H1 (cell line): ENCODE measurements around the gene ECI1. TPM values are rescaled to one million over a fixed set of nuclear protein-coding genes. Genes with fewer than 3 reads are reported as not detected.

Experiments
- CTCF ChIA-PET: fragments of 300-600 bp; sonication (Branson Sonifier 250); formaldehyde crosslinking; loops from one replicate; lab custom pipeline; 2021; ENCODE audit not compliant: partially characterized antibody; lab: Charles Lee
- POLR2A ChIA-PET: fragments of 300-600 bp; sonication (Branson Sonifier 250); formaldehyde crosslinking; loops from one replicate; lab custom pipeline; 2021; ENCODE audit warnings: inconsistent platforms; ENCODE audit not compliant: partially characterized antibody; lab: Charles Lee
- DNase-seq, 2 experiments: peaks; one replicate each; pipeline versions ENCODE4 v3.0.0 to v3.0.0-alpha.2; 2010 to 2022; ENCODE audit warnings: low spot score in 2 of 2, low read depth in 1 of 2, mixed read lengths in 1 of 2
- FAIRE-seq: peaks from 2 replicates; lab custom pipeline; 2011; peaks lifted over from hg19 to GRCh38; lab: Jason Lieb, UNC
- H2AFZ ChIP-seq: 2 replicates; pipeline ENCODE4 v1.8.1; 2012; ENCODE audit warnings: low read length, inconsistent platforms
- H2AK5ac ChIP-seq: 2 replicates; pipeline ENCODE4 v1.6.1; 2013; ENCODE audit warnings: low read depth, low read length
- H2BK120ac ChIP-seq: replicated peaks from 2 replicates; pipeline ENCODE3; 2013; ENCODE audit warnings: low read depth, low read length, inconsistent platforms
- H2BK12ac ChIP-seq: 2 replicates; pipeline ENCODE4 v1.6.1; 2013; ENCODE audit warnings: low read depth, low read length
- H2BK15ac ChIP-seq: 2 replicates; pipeline ENCODE4 v1.6.1; 2013; ENCODE audit warnings: low read length
- H2BK20ac ChIP-seq: 2 replicates; pipeline ENCODE4 v1.6.1; 2013; ENCODE audit warnings: low read length
- H2BK5ac ChIP-seq: 2 replicates; pipeline ENCODE4 v1.6.1; 2013; ENCODE audit warnings: low read depth, low read length
- H3K14ac ChIP-seq: 2 replicates; pipeline ENCODE4 v1.6.1; 2013; ENCODE audit warnings: inconsistent platforms; ENCODE audit not compliant: insufficient read length
- H3K18ac ChIP-seq: 2 replicates; pipeline ENCODE4 v1.6.1; 2013; ENCODE audit warnings: low read length; ENCODE audit errors: extremely low read depth
- H3K23ac ChIP-seq: 2 replicates; pipeline ENCODE4 v1.6.1; 2013; ENCODE audit warnings: inconsistent platforms; ENCODE audit not compliant: insufficient read length
- H3K23me2 ChIP-seq: 2 replicates; pipeline ENCODE4 v1.6.1; 2013; ENCODE audit warnings: low read depth, low read length
- H3K27ac ChIP-seq: 2 replicates; pipeline ENCODE4 v1.6.1; 2011; ENCODE audit warnings: low read depth, low read length, inconsistent platforms
- H3K27me3 ChIP-seq, 4 experiments: replicated peaks in 1 of 4; 1 replicate in 1 of 4; 2 replicates in 3 of 4; pipeline versions ENCODE4 v1.6.1 to v1.8.1; 2011 to 2013; ENCODE audit warnings: low read length in 3 of 4, mild to moderate bottlenecking in 3 of 4, inconsistent platforms in 2 of 4, mixed read lengths in 2 of 4, moderate library complexity in 1 of 4; ENCODE audit not compliant: control insufficient read depth in 3 of 4, insufficient read depth in 3 of 4; ENCODE audit errors: extremely low read depth in 1 of 4
- H3K36me3 ChIP-seq, 4 experiments: 2 replicates each; pipeline versions ENCODE4 v1.6.1 to v1.8.1; 2011 to 2013; ENCODE audit warnings: mild to moderate bottlenecking in 4 of 4, low read length in 3 of 4, moderate library complexity in 2 of 4, control low read depth in 1 of 4, inconsistent platforms in 1 of 4; ENCODE audit not compliant: insufficient read depth in 4 of 4, control insufficient read depth in 2 of 4
- H3K4ac ChIP-seq: replicated peaks from 2 replicates; pipeline ENCODE3; 2013; ENCODE audit warnings: low read length, low read depth, mixed read lengths, inconsistent platforms; ENCODE audit not compliant: insufficient read length
- H3K4me1 ChIP-seq, 4 experiments: replicated peaks in 1 of 4; 1 replicate in 1 of 4; 2 replicates in 3 of 4; pipeline versions ENCODE4 v1.6.1 to v1.8.1; 2011 to 2013; ENCODE audit warnings: low read length in 3 of 4, inconsistent platforms in 2 of 4, mixed read lengths in 1 of 4; ENCODE audit not compliant: insufficient read depth in 4 of 4, control insufficient read depth in 3 of 4
- H3K4me2 ChIP-seq, 2 experiments: 2 replicates each; pipeline versions ENCODE4 v1.6.1 to v1.8.1; 2011 to 2013; ENCODE audit warnings: low read depth in 2 of 2, low read length in 2 of 2, control low read depth in 1 of 2, inconsistent platforms in 1 of 2, mild to moderate bottlenecking in 1 of 2; ENCODE audit not compliant: insufficient read depth in 1 of 2
- H3K4me3 ChIP-seq, 4 experiments: fragments of 200-600, 300-600 bp in 1 of 4; sonication (generic), shearing (Covaris generic), sonication (Bioruptor Twin) in 1 of 4; 2 replicates each; pipeline versions ENCODE4 v1.5.1 to v1.8.1; 2011 to 2016; ENCODE audit warnings: low read length in 4 of 4, low read depth in 3 of 4, control low read depth in 2 of 4, inconsistent platforms in 2 of 4, mild to moderate bottlenecking in 2 of 4, mixed read lengths in 1 of 4, moderate library complexity in 1 of 4; ENCODE audit not compliant: insufficient read depth in 2 of 4; ENCODE audit errors: extremely low read depth in 1 of 4
- H3K56ac ChIP-seq: replicated peaks from 2 replicates; pipeline ENCODE3; 2013; ENCODE audit warnings: low read depth, mild to moderate bottlenecking, mixed read lengths, low read length, inconsistent platforms; ENCODE audit not compliant: insufficient read length
- H3K79me1 ChIP-seq: 2 replicates; pipeline ENCODE4 v1.6.1; 2013; ENCODE audit warnings: low read depth, low read length, control low read depth
- H3K79me2 ChIP-seq, 2 experiments: 2 replicates each; pipeline versions ENCODE4 v1.6.1 to v1.8.1; 2012 to 2013; ENCODE audit warnings: low read length in 2 of 2, mild to moderate bottlenecking in 2 of 2, inconsistent platforms in 1 of 2; ENCODE audit not compliant: insufficient read depth in 2 of 2, control insufficient read depth in 1 of 2
- H3K9ac ChIP-seq, 4 experiments: replicated peaks in 1 of 4; 1 replicate in 1 of 4; 2 replicates in 3 of 4; pipeline versions ENCODE4 v1.6.1 to v1.8.1; 2011 to 2013; ENCODE audit warnings: low read depth in 3 of 4, low read length in 3 of 4, control low read depth in 2 of 4, mild to moderate bottlenecking in 2 of 4, moderate library complexity in 2 of 4, inconsistent platforms in 1 of 4; ENCODE audit errors: extremely low read depth in 1 of 4
- H3K9me3 ChIP-seq, 2 experiments: 2 replicates each; pipeline versions ENCODE4 v1.6.1 to v1.8.1; 2012 to 2013; ENCODE audit warnings: mild to moderate bottlenecking in 2 of 2, moderate library complexity in 2 of 2, control low read depth in 1 of 2, inconsistent platforms in 1 of 2, low read depth in 1 of 2, low read length in 1 of 2, mixed read lengths in 1 of 2; ENCODE audit not compliant: insufficient read depth in 2 of 2
- H4K20me1 ChIP-seq, 2 experiments: replicated peaks in 1 of 2; 2 replicates each; pipeline versions ENCODE3 to v1.8.1; 2011 to 2013; ENCODE audit warnings: inconsistent platforms in 2 of 2, low read length in 2 of 2, mild to moderate bottlenecking in 1 of 2; ENCODE audit not compliant: insufficient read depth in 2 of 2, control insufficient read depth in 1 of 2
- H4K5ac ChIP-seq: 2 replicates; pipeline ENCODE4 v1.6.1; 2013; ENCODE audit warnings: low read length, low read depth, mixed read lengths, inconsistent platforms; ENCODE audit not compliant: insufficient read length
- H4K8ac ChIP-seq: 2 replicates; pipeline ENCODE4 v1.8.0; 2013; ENCODE audit warnings: mild to moderate bottlenecking, moderate library complexity, low read length, inconsistent platforms; ENCODE audit not compliant: insufficient read depth; ENCODE audit errors: extremely low read depth
- H4K91ac ChIP-seq: replicated peaks from 2 replicates; pipeline ENCODE3; 2013; ENCODE audit warnings: low read length, mixed read lengths, inconsistent platforms; ENCODE audit not compliant: insufficient read length
- ATF2 ChIP-seq: IDR thresholded peaks from 2 replicates; pipeline ENCODE4 v1.6.1; 2012; ENCODE audit warnings: low read length, inconsistent platforms
- GABPA ChIP-seq: IDR thresholded peaks from 2 replicates; pipeline ENCODE4 v1.6.1; 2011; ENCODE audit warnings: mild to moderate bottlenecking, low read length, moderate library complexity, borderline replicate concordance; ENCODE audit not compliant: insufficient read depth
- TEAD4 ChIP-seq: IDR thresholded peaks from 2 replicates; pipeline ENCODE4 v1.6.1; 2012; ENCODE audit warnings: low read depth, low read length, inconsistent platforms, mixed read lengths
- WGBS, 2 experiments: shearing (Covaris generic) in 1 of 2; methylation state at CpG; one replicate each; pipeline versions ENCODE4 v1.1.6 to v1.1.7; 2013 to 2015; ENCODE audit warnings: low lambda C conversion rate in 2 of 2, mixed read lengths in 2 of 2, inconsistent platforms in 1 of 2, low coverage in 1 of 2, missing lambda C conversion rate in 1 of 2; ENCODE audit not compliant: insufficient replicate concordance in 2 of 2, insufficient coverage in 1 of 2, insufficient read length in 1 of 2; ENCODE audit errors: extremely low coverage in 1 of 2, missing lambda C conversion rate in 1 of 2; 5-methylcytosine and 5-hydroxymethylcytosine counted together
- polyA plus RNA-seq, 7 experiments: library from polyadenylated mRNA; depleted of rRNA in 3 of 7; stranded (reverse) in 5 of 7; unstranded in 2 of 7; fragments of >200 nt in 5 of 7; fragments of 200-250 nt in 2 of 7; gene quantifications; 1 replicate in 5 of 7; 2 replicates in 1 of 7; 4 replicates in 1 of 7; pipeline versions ENCODE4 v1.2.1 to v1.2.3, GENCODE V29; 2011 to 2013; ENCODE audit warnings: missing spikeins in 2 of 7, mixed read lengths in 2 of 7
- total RNA-seq: library from RNA; stranded (reverse); fragmentation: NEBNext Ultra II Directional; extraction: Animal tissue kit (Norgen Biotek cat#: 25700); gene quantifications from 2 replicates; pipeline ENCODE4 v1.2.1, GENCODE V29; 2021

Gene ECI1
- total and polyA plus RNA-seq, 2 of the 8 experiments (the other 6 are each of a cell fraction or from before 2014, with no cell fraction given) = 79.5 to 151 TPM

GRCh38 chr16:2280461-2280860, 29.1 kb upstream of the ECI1 start:
- Histone ChIP-seq H3K4ac (no peak overlapping the region), H4K5ac (no peak overlapping the region), H3K79me1 (no peaks in the 10 kb centered on the region), H3K4me3 (no peak overlapping the region), H2BK15ac (no peak overlapping the region), H2BK20ac (no peak overlapping the region), H2BK5ac (no peak overlapping the region), H3K23ac (no peak overlapping the region), H3K79me2 (no peaks in the 10 kb centered on the region), H3K4me1 (no peaks in the 10 kb centered on the region; a peak in 1 of 7 replicates), H2AK5ac (no peak overlapping the region), H3K9me3 (no peaks in the 10 kb centered on the region), H3K27me3 (no peaks in the 10 kb centered on the region), H3K36me3 (no peaks in the 10 kb centered on the region), H4K91ac (no peak overlapping the region), H3K23me2 (no peaks in the 10 kb centered on the region), H2BK120ac (no peak overlapping the region), H4K8ac (no peak overlapping the region), H3K18ac (no peak overlapping the region), H2AFZ (no peak overlapping the region), H3K14ac (no peak overlapping the region), H3K27ac (no peak overlapping the region), H3K4me2 (no peak overlapping the region), H3K9ac (no peak overlapping the region), H3K56ac (no peak overlapping the region), H4K20me1 (peaks cover 2 to 3% of the 10 kb centered on the region in 2 experiments), H2BK12ac (no peak overlapping the region)
- ChIA-PET CTCF (interaction anchor here (0.7 to 4.8 kb wide), 11 partner anchors 8 to 221 kb away, joined by 3 to 30 read pairs (median 4); partner anchors contain the start of gene ABCA3), POLR2A (interaction anchor here (0.7 to 3.6 kb wide), 6 partner anchors 9 to 188 kb away, joined by 3 to 29 read pairs (median 4); no protein-coding TSS in a partner anchor)
- WGBS, 2 experiments = 96% methylated on average over 8 of the region's 8 CpGs; no CpG with 5 or more reads in 1 of the 2 experiments
- FAIRE-seq (no peak), DNase-seq (no peak)
- TF ChIP-seq TEAD4 (no peak), GABPA (no peak), ATF2 (no peak)
